Loucy (cell line): ENCODE measurements around the gene PIGU.

Source experiments
- H2AFZ ChIP-seq: fragments of 200-600 bp; sonication (generic); 2 replicates; pipeline ENCODE4 v1.6.0; 2016; ENCODE audit warnings: antibody characterized with exemption, mild to moderate bottlenecking, low read length, moderate library complexity
- H3F3A ChIP-seq: fragments of 200-600 bp; 2 replicates; pipeline ENCODE4 v1.6.0; 2016; ENCODE audit warnings: antibody characterized with exemption, low read depth, mild to moderate bottlenecking
- H3K27me3 ChIP-seq: fragments of 200-600 bp; sonication (generic); 2 replicates; pipeline ENCODE4 v1.6.1; 2014; ENCODE audit warnings: low read length, mild to moderate bottlenecking; ENCODE audit not compliant: insufficient read depth, poor library complexity, severe bottlenecking
- H3K36me3 ChIP-seq: fragments of 200-600 bp; sonication (generic); 2 replicates; pipeline ENCODE4 v1.6.1; 2016; ENCODE audit warnings: low read length; ENCODE audit not compliant: insufficient read depth
- H3K4me1 ChIP-seq: fragments of 200-600 bp; sonication (generic); 2 replicates; pipeline ENCODE4 v1.5.1; 2014; ENCODE audit warnings: low read length, mild to moderate bottlenecking; ENCODE audit not compliant: insufficient read depth, poor library complexity, severe bottlenecking
- H3K4me2 ChIP-seq: fragments of 200-600 bp; sonication (generic); 2 replicates; pipeline ENCODE4 v1.6.0; 2014; ENCODE audit warnings: antibody characterized with exemption, low read length, low read depth, mild to moderate bottlenecking; ENCODE audit not compliant: poor library complexity, severe bottlenecking
- H3K4me3 ChIP-seq: fragments of 200-600 bp; sonication (generic); 2 replicates; pipeline ENCODE4 v1.5.1; 2014; ENCODE audit warnings: low read length, mild to moderate bottlenecking, mixed read lengths; ENCODE audit not compliant: poor library complexity, severe bottlenecking
- H3K79me2 ChIP-seq: fragments of 200-600 bp; sonication (generic); 2 replicates; pipeline ENCODE4 v1.6.1; 2014; ENCODE audit warnings: low read length; ENCODE audit not compliant: insufficient read depth
- H3K9ac ChIP-seq: fragments of 200-600 bp; sonication (generic); 2 replicates; pipeline ENCODE4 v1.6.0; 2014; ENCODE audit warnings: mild to moderate bottlenecking, low read depth, low read length, moderate library complexity; ENCODE audit not compliant: poor library complexity, severe bottlenecking
- H3K9me2 ChIP-seq: fragments of 200-600 bp; sonication (generic); replicated peaks from 2 replicates; pipeline ENCODE4 v1.6.1; 2016; ENCODE audit warnings: low read depth, low read length, mixed read lengths
- H3K9me3 ChIP-seq: fragments of 200-600 bp; sonication (generic); 2 replicates; pipeline ENCODE4 v1.6.1; 2014; ENCODE audit warnings: mild to moderate bottlenecking, antibody characterized with exemption, low read length, low read depth; ENCODE audit not compliant: insufficient read depth
- H4K20me1 ChIP-seq: fragments of 200-600 bp; sonication (generic); 2 replicates; pipeline ENCODE4 v1.6.0; 2014; ENCODE audit warnings: antibody characterized with exemption, low read length, mild to moderate bottlenecking; ENCODE audit not compliant: insufficient read depth, poor library complexity, severe bottlenecking
- CTCF ChIP-seq: fragments of 200-600 bp; sonication (generic); conservative IDR thresholded peaks from 2 replicates; pipeline ENCODE4 v1.5.1; 2014; ENCODE audit warnings: mild to moderate bottlenecking, antibody characterized with exemption, low read length
- EZH2phosphoT487 ChIP-seq: fragments of 200-600 bp; IDR thresholded peaks from 2 replicates; pipeline ENCODE4 v1.6.1; 2018; ENCODE audit warnings: antibody characterized with exemption, mild to moderate bottlenecking, moderate library complexity, borderline replicate concordance

The PIGU gene

GRCh38 chr20:34585019-34585418 is 91.9 kb downstream of the PIGU start:
- no peaks in the 10 kb centered on the region for H3F3A ChIP-seq
- H3K9me3 ChIP-seq = no peaks in the 10 kb centered on the region
- no peaks in the 10 kb centered on the region for H4K20me1 ChIP-seq
- no peak overlapping the region for H3K9ac ChIP-seq
- H3K9me2 ChIP-seq = no peaks in the 10 kb centered on the region
- H3K79me2 ChIP-seq = no peaks in the 10 kb centered on the region
- H3K4me1 ChIP-seq = no peaks in the 10 kb centered on the region
- H2AFZ ChIP-seq = no peak overlapping the region
- peaks cover 47% of the 10 kb centered on the region; the same call in 1 of the 2 replicates for H3K36me3 ChIP-seq
- no peak overlapping the region for H3K4me2 ChIP-seq
- H3K27me3 ChIP-seq = no peaks in the 10 kb centered on the region
- H3K4me3 ChIP-seq = no peak overlapping the region
- TF ChIP-seq CTCF = no peak
- no peak for TF ChIP-seq EZH2phosphoT487

DNA sequence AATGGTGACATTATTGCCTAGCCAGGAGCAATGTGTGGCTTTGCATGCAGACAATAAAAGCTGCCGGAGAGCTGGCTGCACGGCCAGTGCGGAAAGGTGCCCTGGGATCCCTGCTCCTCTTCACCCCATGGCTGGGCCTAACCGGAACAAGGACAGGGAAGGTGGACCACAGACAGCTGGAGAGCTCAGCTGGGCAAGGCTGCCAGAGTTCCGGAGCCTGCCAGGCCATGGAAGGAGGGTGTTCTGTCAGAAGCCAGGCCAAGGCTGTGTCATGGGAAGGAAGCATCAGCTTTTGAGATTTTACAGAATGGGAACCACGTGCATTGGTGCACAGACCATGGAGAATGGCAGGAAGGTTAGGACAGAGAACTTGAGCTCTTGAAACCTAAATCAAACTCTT is 93.3 kb downstream of the PIGU start:
- Histone ChIP-seq H3K36me3 (peaks cover 52% of the 10 kb centered on the region; the same call in 1 of the 2 replicates), H2AFZ (no peak overlapping the region), H3K9me3 (no peaks in the 10 kb centered on the region), H3K9ac (no peak overlapping the region), H3K4me2 (no peak overlapping the region), H3F3A (no peaks in the 10 kb centered on the region), H3K4me3 (no peak overlapping the region), H4K20me1 (no peaks in the 10 kb centered on the region), H3K4me1 (no peaks in the 10 kb centered on the region), H3K9me2 (no peaks in the 10 kb centered on the region), H3K79me2 (no peaks in the 10 kb centered on the region), H3K27me3 (no peaks in the 10 kb centered on the region)
- TF ChIP-seq CTCF (no peak), EZH2phosphoT487 (no peak)

DNA sequence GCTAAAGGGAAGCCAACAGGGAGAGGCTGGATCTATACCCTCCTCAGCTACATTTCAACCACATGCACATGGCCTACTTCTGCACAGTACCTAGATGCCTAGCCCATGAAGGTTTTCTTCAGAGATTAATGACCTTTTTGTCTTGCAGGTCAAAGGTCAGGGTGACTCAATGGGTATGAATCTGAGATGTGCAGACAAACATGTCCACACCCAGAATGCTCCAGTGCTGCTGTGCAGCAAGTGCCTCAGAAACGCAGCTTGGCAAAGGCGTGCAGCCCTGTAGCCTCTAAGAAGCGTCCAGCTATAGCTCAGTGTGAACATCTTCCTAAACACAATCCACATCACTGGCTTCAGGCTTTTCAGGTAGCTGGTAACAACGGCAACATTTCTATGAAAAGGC is 94.0 kb downstream of the PIGU start:
- no peaks in the 10 kb centered on the region for H4K20me1 ChIP-seq
- no peaks in the 10 kb centered on the region for H3K9me3 ChIP-seq
- no peaks in the 10 kb centered on the region for H3K27me3 ChIP-seq
- H3K36me3 ChIP-seq = peaks cover 49% of the 10 kb centered on the region; the same call in 1 of the 2 replicates
- H3K4me3 ChIP-seq = no peak overlapping the region
- H3K9ac ChIP-seq = no peak overlapping the region
- H2AFZ ChIP-seq = no peak overlapping the region
- no peaks in the 10 kb centered on the region for H3K9me2 ChIP-seq
- no peaks in the 10 kb centered on the region for H3F3A ChIP-seq
- H3K4me1 ChIP-seq = no peaks in the 10 kb centered on the region
- H3K79me2 ChIP-seq = no peaks in the 10 kb centered on the region
- TF ChIP-seq CTCF (no peak), EZH2phosphoT487 (no peak)
- no peak overlapping the region for H3K4me2 ChIP-seq
